Measurements from ENCODE around the gene RNH1.
"Not testable (repeated sequence)": the region's sequence is repeated elsewhere in the genome, so short reads cannot be mapped to it uniquely, and the experiment has no call there.

RNH1 gene

GRCh38 chr11:476416-476815 lies 30.6 kb downstream of the RNH1 start:
- no peak for DNase-seq (ENCODE audit: low read depth)

GRCh38 chr11:475941-476340 lies 31.1 kb downstream of the RNH1 start:
- DNase-seq (ENCODE audit: low read depth), result no peak

GRCh38 chr11:474914-475506 lies 32.0 kb downstream of the RNH1 start:
- DNase-seq (ENCODE audit: low read depth), result no peak

DNA sequence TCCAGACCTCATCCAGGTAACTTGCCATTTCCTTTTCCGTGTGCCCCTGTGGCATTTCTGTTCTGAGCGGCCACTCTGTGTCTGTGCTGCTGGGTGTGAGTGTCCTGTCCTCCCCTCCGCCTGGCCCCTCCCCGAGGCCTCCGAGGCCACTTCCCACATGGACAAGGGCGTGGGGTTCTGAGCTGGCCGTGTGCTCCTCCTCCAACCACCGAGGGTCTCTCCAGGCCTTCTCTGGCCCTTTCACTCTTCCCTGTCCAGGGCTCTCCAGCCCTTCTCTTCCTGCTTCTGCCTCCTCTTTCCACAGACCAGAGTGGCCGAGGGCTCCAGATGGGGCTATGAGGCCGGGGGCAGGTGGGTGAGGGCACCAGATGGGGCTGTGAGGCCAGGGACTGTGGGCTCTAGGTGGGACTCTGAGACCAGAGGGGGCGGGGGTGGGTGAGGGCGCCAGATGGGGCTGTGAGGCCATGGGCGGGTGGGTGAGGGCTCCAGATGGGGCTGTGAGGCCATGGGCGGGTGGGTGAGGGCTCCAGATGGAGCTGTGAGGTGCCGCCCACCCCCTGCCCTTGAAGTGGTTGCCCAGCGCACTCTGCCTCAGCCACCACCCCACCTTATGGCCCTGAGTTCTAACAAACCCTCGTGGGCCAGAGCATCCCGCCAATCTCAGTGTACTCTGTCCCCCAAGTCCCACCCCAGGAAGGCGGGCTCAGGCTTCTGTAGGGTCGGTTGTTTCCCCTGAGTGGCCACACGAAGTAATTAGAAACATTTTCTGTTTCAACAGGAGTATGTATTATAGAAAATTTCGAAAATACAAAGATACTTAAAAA lies 32.9 kb downstream of the RNH1 start:
- DNase-seq (ENCODE audit: low read depth), result no peak

DNA sequence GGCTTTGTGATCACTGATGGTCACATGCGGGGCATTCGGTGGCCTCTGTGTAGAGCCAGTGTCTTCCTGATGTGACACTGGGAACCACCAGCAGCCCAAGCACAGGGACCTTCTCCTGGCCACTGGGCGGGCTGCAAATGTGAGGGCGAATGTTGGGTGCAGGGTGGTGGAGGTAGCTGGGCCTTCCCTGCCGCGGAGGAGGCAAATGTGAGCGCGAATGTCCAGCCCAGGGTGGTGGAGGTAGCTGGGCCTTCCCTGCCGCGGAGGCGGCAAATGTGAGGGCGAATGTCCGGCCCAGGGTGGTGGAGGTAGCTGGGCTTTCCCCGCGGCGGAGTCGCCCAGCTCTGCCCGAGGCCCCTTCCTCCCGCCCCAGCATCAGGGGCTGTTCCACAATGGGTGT lies 33.6 kb downstream of the RNH1 start:
- no peak for DNase-seq (ENCODE audit: low read depth)

- DNase-seq (ENCODE audit: low read depth), result no peak
These were observed 34.2 kb downstream of the RNH1 start for GRCh38 chr11:472816-473215.

GRCh38 chr11:472272-472671 lies 34.8 kb downstream of the RNH1 start:
- DNase-seq (ENCODE audit: low read depth), result no peak

DNA sequence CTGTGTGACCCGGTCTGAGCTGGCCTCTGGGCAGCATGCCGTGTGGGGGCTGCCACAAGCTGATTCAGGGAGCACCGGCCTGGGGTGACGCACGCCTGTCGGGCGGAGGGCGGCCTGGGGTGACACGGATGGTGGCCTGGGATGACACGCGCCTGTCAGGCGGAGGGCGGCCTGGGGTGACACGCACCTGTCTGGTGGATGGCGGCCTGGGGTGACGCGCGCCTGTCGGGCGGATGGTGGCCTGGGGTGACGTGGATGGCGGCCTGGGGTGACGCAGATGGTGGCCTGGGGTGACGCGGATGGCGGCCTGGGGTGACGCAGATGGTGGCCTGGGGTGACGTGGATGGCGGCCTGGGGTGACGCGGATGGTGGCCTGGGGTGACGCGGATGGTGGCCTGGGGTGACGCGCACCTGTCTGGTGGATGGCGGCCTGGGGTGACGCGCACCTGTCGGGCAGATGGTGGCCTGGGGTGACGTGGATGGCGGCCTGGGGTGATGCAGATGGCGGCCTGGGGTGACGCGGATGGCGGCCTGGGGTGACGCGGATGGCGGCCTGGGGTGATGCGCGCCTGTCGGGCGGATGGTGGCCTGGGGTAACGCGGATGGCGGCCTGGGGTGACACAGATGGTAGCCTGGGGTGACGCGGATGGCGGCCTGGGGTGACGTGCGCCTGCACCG lies 35.4 kb downstream of the RNH1 start:
- no peak for DNase-seq (ENCODE audit: low read depth)

- peak; percentile 69 for DNase-seq (ENCODE audit: low read depth)
These were observed 37.1 kb downstream of the RNH1 start for GRCh38 chr11:469684-470560.

DNA sequence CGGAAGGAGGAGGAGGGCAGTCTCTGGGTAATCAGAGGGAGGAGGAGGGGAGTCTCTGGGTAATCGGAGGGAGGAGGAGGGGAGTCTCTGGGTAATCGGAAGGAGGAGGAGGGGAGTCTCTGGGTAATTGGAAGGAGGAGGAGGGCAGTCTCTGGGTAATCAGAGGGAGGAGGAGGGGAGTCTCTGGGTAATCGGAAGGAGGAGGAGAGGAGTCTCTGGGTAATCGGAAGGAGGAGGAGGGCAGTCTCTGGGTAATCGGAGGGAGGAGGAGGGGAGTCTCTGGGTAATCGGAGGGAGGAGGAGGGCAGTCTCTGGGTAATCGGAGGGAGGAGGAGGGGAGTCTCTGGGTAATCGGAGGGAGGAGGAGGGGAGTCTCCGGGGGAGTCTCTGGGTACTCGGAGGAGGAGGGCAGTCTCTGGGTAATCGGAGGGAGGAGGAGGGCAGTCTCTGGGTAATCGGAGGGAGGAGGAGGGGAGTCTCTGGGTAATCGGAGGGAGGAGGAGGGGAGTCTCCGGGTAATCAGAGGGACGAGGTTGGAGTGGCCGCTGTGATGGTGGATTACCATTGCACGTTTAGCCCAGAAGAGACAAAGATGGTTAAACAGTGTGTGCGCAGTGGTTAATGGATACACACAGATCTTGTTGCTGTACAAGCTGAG lies 37.9 kb downstream of the RNH1 start:
- not testable (repeated sequence) for DNase-seq (ENCODE audit: low read depth)

DNA sequence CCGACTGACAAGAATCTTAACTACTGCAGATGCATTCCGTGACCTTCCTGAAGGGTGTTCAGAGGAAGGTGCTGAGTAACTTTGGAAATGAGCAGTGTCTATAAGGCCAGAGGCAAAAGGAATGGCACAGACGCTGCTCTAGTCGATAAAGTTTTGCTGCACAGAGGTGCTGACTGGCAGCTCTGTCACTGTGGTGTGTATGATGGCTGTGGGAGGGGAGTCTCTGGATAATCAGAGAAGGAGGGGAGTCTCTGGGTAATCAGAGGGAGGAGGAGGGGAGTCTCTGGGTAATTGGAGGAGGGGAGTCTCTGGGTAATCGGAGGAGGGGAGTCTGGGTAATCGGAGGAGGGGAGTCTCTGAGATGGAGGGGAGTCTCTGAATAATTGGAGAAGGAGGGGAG lies 38.5 kb downstream of the RNH1 start:
- DNase-seq (ENCODE audit: low read depth), result no peak

DNA sequence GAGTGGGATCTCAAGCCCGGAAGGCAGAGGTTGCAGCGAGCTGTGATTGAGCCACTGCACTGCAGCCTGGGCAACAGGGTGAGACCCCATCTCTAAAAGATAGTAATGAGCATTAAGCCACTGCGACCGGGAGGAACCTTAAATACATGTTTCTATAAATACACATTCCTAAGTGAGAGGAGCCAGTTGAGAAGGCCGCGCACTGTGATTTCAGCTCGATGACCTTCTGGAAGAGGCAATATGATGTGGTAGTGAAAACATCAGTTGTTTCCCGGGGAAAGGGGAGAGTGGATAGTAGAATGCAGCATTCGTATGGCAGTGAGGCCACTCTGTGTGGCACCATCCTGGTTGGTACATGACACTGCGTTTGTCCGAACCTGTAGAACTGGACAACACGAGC lies 39.0 kb downstream of the RNH1 start:
- no peak for DNase-seq (ENCODE audit: low read depth)

GRCh38 chr11:465896-466530 lies 41.0 kb downstream of the RNH1 start:
- DNase-seq (ENCODE audit: low read depth), result no peak

DNA sequence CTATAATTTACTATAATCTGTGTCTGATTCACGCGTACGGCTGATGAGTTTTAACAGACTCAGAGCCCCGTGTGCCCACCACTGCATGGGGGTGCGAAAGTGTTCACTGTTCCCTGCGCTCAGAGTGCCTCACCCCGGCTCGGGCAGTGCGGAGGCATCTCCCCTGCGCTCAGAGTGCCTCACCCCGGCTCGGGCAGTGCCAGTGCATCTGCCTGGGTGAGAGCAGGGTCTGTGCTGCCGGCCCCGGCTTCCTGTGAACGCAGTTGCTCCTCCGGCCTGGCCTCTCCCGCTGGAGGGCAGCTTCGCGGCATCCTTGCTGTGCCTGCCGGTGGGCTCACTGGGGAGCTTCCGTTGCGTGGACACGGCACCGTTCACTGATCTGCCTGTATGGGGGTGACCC lies 42.7 kb downstream of the RNH1 start:
- no peak for DNase-seq (ENCODE audit: low read depth)

GRCh38 chr11:462107-462890 lies 44.7 kb downstream of the RNH1 start:
- DNase-seq (ENCODE audit: low read depth), result no peak

DNA sequence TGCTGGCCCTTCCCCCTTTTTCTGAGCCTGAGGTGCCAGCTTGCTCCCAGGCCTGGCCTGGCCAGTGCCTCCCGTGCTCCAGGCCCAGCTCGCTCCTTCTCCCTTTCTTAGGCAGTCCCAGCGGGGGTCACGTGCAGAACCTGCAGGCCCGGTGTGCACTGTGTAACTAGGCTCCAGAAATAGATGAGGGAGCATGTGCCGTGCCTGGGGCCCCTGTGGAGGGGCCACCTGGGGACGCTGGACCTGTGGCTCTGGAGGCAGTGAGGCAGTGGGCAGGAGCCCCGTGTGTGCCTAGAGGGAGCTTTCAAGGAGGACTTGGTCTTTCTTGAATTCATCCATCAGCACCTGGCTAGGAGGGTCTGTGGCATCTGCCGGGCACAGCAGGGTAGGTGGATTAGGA lies 45.4 kb downstream of the RNH1 start:
- DNase-seq (ENCODE audit: low read depth), result no peak

DNA sequence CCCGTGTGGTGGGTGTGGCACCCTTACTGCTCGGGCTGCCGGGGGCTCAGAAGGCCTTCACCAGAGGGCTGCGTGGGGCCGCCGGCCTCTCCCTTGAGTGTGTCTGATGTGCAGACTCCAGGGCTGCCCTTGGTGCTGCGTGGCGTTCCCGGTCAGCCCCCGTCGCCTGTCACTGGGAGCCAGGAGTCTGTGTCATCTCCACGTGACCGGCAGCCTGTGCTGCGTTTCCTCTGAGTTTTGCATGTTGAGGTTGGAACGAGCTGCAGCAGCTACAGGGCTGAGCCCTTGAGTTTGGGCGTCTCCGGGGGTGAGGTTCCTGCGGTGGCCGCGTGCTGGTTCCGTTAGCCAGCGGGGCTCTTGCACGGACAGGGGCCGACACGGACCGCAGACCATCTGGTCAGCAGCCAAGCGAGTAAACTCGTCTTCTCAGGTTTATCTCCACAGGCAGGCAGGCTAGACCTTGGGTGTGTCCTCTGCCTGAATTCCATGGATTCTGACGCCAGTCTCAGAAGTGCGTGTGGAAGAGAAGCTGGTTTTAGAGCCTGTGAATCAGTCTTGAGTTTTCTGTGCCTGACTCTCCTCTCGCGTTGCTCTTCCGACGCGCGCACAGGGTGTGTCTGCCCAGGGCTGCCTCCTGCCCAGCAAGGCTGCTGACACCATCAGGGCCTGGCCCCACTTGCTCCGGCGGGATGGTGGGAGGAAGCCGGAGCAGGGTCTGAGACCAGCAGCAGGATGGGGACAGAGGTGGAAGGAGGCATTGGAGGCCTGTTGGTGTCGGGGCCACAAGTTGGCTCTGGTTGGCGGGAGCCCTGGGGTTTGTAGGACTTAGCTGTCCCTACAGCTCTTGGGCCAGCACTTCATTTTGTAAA lies 46.5 kb downstream of the RNH1 start:
- no peak for DNase-seq (ENCODE audit: low read depth)

DNA sequence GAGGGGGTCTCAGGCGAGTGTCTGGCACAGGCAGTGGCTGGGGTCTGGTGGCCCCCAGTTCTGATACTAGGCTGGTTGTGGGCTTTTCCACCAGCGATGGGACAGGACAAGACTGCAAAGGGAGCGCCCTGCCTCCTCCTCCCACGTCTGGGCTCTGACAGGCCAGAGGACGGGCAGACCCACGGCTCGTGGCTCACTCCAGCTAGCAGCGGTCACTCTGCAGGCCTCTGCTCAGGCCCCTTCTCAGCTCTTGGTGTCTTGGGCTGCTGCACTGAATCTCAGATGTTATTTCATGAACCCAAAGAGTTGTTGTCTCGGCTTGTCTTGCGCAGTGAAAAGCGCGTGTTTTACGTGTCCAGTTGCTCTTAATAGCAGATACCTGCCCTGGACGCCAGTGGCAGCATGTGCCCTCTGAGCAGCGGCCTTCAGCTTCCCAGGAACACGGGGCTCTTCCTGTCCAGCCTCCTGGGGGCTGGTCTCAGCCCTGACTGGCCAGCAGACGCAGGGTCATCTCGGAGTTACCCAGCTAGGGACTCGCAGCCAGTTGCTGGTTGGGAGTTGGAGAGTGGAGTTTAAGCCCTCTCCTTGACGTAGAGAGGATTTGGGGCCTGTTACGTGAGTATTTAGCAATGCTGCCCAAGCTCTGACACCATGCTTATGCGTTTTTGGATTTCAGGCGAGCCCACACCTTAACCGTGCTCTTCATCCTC lies 47.4 kb downstream of the RNH1 start:
- DNase-seq (ENCODE audit: low read depth), result no peak
